PFSK-1 (cell line): ENCODE results near the gene TMEM14A.

Experiments
- FOXP2 ChIP-seq: optimal IDR thresholded peaks from 2 replicates; pipeline ENCODE3; 2011; ENCODE audit warnings: borderline replicate concordance, control low read depth, inconsistent platforms; ENCODE audit not compliant: insufficient read depth; ENCODE audit errors: extremely low read length, extremely low read depth
- POLR2AphosphoS5 ChIP-seq: IDR thresholded peaks from 2 replicates; pipeline ENCODE4 v1.6.1; 2012; ENCODE audit warnings: low read depth, mild to moderate bottlenecking, control low read depth, low read length, moderate library complexity
- SIN3A ChIP-seq: IDR thresholded peaks from 2 replicates; pipeline ENCODE4 v1.6.1; 2012; ENCODE audit warnings: mild to moderate bottlenecking, low read length, moderate library complexity, borderline replicate concordance; ENCODE audit not compliant: insufficient read depth
- TAF1 ChIP-seq: IDR thresholded peaks from 2 replicates; pipeline ENCODE4 v1.6.1; 2012; ENCODE audit warnings: low read length, control low read depth, borderline replicate concordance; ENCODE audit not compliant: insufficient read depth
- TF ChIP-seq, protein P1 (sequence below), 2 experiments: IDR thresholded peaks; 2 replicates each; pipeline versions ENCODE4 v1.6.1 to v1.8.0; 2011 to 2012; ENCODE audit warnings: low read depth in 2 of 2, low read length in 2 of 2, control low read depth in 1 of 2, inconsistent platforms in 1 of 2, mild to moderate bottlenecking in 1 of 2, moderate library complexity in 1 of 2; ENCODE audit not compliant: insufficient read depth in 1 of 2

TMEM14A gene

DNA sequence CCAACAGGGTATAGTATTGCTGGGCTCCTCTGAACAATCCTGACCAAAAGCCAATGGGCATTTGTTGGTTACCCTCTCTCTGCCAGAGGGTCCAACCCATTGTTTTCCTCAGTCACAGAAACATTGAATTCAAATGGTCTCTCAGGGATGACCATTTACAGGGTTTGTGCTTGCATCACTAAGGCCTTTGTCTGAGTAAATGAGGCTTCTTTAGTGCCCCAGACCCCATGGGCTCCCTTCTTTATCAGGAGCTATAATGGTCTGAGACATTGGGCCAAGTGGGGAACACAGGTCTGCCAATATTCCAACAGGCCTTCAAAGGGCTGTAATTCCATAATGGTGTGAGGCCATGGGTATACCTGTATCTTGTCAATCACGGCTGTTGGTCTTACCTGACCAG is 65.2 kb downstream of the TMEM14A start:
- TF ChIP-seq FOXP2 (no peak), TAF1 (no peak), POLR2AphosphoS5 (no peak), SIN3A (no peak)
- TF ChIP-seq, protein P1, sequence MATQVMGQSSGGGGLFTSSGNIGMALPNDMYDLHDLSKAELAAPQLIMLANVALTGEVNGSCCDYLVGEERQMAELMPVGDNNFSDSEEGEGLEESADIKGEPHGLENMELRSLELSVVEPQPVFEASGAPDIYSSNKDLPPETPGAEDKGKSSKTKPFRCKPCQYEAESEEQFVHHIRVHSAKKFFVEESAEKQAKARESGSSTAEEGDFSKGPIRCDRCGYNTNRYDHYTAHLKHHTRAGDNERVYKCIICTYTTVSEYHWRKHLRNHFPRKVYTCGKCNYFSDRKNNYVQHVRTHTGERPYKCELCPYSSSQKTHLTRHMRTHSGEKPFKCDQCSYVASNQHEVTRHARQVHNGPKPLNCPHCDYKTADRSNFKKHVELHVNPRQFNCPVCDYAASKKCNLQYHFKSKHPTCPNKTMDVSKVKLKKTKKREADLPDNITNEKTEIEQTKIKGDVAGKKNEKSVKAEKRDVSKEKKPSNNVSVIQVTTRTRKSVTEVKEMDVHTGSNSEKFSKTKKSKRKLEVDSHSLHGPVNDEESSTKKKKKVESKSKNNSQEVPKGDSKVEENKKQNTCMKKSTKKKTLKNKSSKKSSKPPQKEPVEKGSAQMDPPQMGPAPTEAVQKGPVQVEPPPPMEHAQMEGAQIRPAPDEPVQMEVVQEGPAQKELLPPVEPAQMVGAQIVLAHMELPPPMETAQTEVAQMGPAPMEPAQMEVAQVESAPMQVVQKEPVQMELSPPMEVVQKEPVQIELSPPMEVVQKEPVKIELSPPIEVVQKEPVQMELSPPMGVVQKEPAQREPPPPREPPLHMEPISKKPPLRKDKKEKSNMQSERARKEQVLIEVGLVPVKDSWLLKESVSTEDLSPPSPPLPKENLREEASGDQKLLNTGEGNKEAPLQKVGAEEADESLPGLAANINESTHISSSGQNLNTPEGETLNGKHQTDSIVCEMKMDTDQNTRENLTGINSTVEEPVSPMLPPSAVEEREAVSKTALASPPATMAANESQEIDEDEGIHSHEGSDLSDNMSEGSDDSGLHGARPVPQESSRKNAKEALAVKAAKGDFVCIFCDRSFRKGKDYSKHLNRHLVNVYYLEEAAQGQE (IDR thresholded peaks at IDR 0.05; ENCODE audit: insufficient read depth in 1 of 2, low read depth in 2 of 2, low read length in 2 of 2) = no peak
